M059J (cell line): Measurements from ENCODE around the gene SERPINA9. TPM values are rescaled to one million over a fixed set of nuclear protein-coding genes. Genes with fewer than 3 reads are reported as not detected.

Experiments
- DNase-seq: peaks from one replicate; pipeline ENCODE4 v3.0.0-alpha.2; 2012; ENCODE audit warnings: low read depth
- total RNA-seq: library from RNA; depleted of rRNA; stranded (reverse); fragments of >200 nt; shearing (Covaris generic); gene quantifications from 2 replicates; pipeline ENCODE4 v1.2.3, GENCODE V29; 2014

Gene SERPINA9
- total RNA-seq, 1 experiment from 2014 or later, result not detected

- DNase-seq, result peak; percentile 28
Observed at GRCh38 chr14:94462219-94462551, 13.8 kb downstream of the SERPINA9 start.

GRCh38 chr14:94461526-94462218 is 14.3 kb downstream of the SERPINA9 start:
- DNase-seq, result peak; percentile 9

GRCh38 chr14:94460631-94461416 is 15.2 kb downstream of the SERPINA9 start:
- no peak for DNase-seq

GRCh38 chr14:94458558-94459205 is 17.3 kb downstream of the SERPINA9 start:
- DNase-seq, result peak; percentile 43

GRCh38 chr14:94458096-94458495 is 17.9 kb downstream of the SERPINA9 start:
- DNase-seq, result no peak

GRCh38 chr14:94455928-94456327 is 20.1 kb downstream of the SERPINA9 start:
- DNase-seq, result no peak

- no peak for DNase-seq
Observed at GRCh38 chr14:94451826-94452225, 24.2 kb downstream of the SERPINA9 start.

- DNase-seq, result no peak
Observed at GRCh38 chr14:94451091-94451771, 24.8 kb downstream of the SERPINA9 start.

GRCh38 chr14:94450722-94451090 is 25.3 kb downstream of the SERPINA9 start:
- DNase-seq, result no peak

- DNase-seq, result no peak
Observed at GRCh38 chr14:94449930-94450329, 26.1 kb downstream of the SERPINA9 start.

GRCh38 chr14:94448071-94448808 is 27.8 kb downstream of the SERPINA9 start:
- DNase-seq, result no peak

- DNase-seq, result no peak
Observed at GRCh38 chr14:94447206-94447605, 28.8 kb downstream of the SERPINA9 start.

- no peak for DNase-seq
Observed at GRCh38 chr14:94446126-94446525, 29.9 kb downstream of the SERPINA9 start.

GRCh38 chr14:94445003-94445402 is 31.0 kb downstream of the SERPINA9 start:
- no peak for DNase-seq

- no peak for DNase-seq
Observed at GRCh38 chr14:94441531-94442205, 34.3 kb downstream of the SERPINA9 start.

GRCh38 chr14:94441130-94441529 is 34.9 kb downstream of the SERPINA9 start:
- no peak for DNase-seq

- no peak for DNase-seq
Observed at GRCh38 chr14:94439453-94440057, 36.4 kb downstream of the SERPINA9 start.

- DNase-seq, result no peak
Observed at GRCh38 chr14:94428610-94429009, 47.4 kb downstream of the SERPINA9 start.

- DNase-seq, result no peak
Observed at GRCh38 chr14:94427016-94427613, 48.9 kb downstream of the SERPINA9 start.

GRCh38 chr14:94426526-94426925 is 49.5 kb downstream of the SERPINA9 start:
- DNase-seq, result no peak
